Stimulated activated CD4-positive, alpha-beta T cell treated with anti-CD3 and anti-CD28 coated beads, Interleukin-4, amount 100 ng/mL, for 48 hours (primary cell): ENCODE measurements around the gene EDEM3.
"Not testable (repeated sequence)": the region's sequence is repeated elsewhere in the genome, so short reads cannot be mapped to it uniquely, and the experiment has no call there.

Source experiments
- DNase-seq, 2 donors: peaks; one replicate each; pipeline ENCODE4 v3.0.0-alpha.2; 2020; ENCODE audit warnings: low read depth in 2 of 2

Gene EDEM3

DNA sequence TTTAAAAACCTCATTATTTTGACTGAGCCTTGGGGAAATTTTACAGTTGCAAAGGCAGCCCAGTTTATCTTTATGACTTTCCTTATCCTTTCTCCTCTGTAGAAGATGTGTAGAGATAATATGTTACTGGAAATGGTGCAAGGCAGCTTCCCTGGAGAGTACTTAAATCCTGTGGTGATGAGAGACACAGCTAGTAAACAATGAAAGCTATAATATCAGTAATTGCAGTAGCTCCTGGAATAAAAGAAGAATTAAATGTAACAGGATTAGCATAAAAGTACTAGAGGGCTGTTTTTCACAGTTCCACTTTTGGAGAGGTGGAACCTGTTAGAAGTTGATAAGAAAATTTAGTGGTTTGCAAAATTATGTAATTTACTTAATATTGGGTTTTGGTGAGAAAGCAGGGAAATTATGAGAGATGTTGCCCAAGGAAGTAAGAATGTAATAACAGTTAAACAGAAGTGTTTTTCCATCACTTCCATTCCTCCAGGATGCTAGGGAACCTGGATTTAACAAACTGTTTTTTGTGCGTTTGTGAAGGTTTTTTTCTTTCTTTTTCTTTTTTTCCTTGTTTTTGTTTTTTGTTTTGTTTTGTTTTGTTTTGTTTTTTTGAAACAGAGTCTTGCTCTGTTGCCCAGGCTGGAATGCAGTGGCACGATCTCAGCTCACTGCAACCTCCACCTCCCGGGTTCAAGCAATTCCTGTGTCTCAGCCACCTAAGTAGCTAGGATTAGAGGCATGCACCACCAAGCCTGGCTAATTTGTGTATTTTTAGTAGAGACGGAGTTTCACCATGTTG, 15.7 kb upstream of the EDEM3 start:
- DNase-seq: no peak

- no peak for DNase-seq
Measured at GRCh38 chr1:184769241-184769640, 14.6 kb upstream of the EDEM3 start.

DNA sequence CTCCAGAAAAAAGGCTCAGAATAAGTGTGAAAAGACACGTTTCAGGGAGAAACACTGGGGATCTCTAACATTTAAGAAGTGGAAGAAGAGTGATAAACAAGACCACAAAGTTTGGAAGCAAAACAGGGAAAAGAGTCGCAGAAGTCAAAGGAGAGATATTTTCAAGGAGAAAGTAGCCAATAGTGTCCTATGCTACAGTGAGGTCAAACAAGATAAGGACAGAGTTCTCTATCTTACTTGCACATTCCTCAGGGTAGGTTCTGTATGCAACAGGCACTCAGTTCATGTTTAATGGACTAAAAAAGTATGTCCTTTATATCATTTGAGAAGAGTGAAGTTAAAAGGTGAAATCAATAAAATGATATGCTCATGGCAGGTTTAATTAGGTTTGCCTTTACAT, 13.8 kb upstream of the EDEM3 start:
- no peak for DNase-seq

DNA sequence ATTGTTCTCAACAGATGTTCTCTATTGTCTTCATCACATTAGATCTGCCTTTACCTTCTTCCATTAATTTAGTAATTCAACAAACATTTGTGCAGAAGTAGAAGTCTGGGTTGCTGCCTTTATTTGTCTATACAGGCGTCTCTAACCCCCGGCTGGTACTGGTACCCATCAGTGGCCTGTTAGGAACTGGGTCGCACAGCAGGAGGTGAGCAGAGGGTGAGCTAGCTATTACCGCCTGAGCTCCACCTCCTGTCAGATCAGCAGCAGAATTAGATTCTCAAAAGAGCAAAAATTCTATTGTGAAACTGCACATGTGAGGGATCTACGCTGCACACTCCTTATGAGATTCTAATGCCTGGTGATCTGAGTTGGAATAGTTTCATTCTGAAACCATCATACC, 12.9 kb upstream of the EDEM3 start:
- DNase-seq: no peak

GRCh38 chr1:184764483-184764882, 9.8 kb upstream of the EDEM3 start:
- DNase-seq: no peak

DNA sequence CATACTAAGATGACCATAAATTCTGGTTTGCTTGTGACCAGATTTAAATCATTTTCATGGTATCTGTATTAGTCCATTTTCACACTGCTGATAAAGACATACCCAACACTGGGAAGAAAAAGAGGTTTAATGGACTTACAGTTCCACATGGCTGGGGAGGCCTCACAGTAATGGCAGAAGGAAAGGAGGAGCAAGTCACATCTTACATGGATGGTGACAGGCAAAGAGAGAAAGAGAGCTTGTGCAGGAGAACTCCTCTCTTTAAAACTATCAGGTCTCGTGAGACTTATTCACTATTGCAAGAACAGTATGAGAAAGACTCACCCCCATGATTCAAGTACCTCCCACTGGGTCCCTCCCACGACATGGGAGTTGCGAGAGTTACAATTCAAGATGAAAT, 8.9 kb upstream of the EDEM3 start:
- DNase-seq: not testable (repeated sequence)

DNA sequence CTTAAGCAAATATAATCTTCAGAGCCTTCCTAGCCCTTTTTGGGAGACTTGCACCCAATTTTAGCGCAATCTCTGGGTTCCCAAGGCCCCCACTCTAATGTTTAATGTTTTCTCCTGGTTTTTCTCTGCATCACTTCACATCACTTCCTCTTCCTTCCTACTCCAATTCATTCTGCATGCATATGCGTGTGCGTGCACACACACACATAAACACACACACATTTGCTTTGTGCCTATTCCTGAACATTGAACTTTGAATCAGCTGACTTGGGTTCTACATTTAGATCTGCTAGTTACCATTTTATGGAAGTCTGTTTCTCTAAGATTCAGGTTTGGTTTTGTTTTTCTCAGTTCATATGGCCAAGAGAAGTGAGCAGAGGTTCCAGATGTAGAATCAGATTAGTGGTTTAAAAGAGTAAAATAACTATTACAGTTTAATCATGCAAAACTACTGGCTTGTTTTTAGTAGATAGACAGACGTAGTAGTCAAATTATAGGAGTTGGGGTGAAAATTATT, 7.4 kb upstream of the EDEM3 start:
- no peak for DNase-seq

- DNase-seq: no peak
Measured at GRCh38 chr1:184759651-184760050, 5.0 kb upstream of the EDEM3 start.

- no peak for DNase-seq
Measured at GRCh38 chr1:184759112-184759511, 4.5 kb upstream of the EDEM3 start.

DNA sequence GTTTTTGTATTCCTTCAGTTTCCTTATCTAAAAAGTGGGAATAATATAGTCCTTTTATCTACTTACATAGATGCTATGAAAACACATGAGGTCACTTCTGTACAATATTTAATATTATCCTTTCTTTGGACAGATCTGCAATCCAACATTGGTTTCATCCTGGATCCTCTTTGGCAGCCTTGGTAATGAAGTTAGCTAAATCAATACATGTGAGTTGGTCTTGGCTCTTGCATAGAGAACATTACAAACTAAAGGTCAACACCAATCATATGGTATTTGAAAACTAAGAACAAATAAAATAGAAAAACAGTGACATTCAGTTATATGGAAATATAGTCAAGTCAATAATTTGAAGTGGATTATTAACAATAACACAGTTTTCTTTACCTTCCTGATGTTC, 3.2 kb upstream of the EDEM3 start:
- no peak for DNase-seq

DNA sequence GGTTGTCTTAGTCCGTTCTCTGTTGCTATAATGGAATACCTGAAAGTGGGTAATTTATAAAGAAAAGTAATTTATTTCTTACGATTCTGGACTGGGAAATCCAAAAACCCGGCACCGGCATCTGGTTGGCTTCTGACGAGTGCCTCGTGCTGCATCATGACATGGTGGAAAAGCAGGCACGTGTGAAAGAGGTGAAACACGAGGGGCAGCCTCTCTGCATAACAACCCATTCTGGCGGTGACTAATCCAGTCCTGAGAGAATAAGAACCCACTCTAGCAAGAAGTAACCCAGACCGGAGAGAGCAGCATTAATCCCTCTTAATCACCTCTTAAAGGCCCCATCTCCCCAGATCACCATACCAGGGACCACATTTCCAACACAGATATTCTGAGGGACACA, 2.7 kb upstream of the EDEM3 start:
- DNase-seq: no peak

DNA sequence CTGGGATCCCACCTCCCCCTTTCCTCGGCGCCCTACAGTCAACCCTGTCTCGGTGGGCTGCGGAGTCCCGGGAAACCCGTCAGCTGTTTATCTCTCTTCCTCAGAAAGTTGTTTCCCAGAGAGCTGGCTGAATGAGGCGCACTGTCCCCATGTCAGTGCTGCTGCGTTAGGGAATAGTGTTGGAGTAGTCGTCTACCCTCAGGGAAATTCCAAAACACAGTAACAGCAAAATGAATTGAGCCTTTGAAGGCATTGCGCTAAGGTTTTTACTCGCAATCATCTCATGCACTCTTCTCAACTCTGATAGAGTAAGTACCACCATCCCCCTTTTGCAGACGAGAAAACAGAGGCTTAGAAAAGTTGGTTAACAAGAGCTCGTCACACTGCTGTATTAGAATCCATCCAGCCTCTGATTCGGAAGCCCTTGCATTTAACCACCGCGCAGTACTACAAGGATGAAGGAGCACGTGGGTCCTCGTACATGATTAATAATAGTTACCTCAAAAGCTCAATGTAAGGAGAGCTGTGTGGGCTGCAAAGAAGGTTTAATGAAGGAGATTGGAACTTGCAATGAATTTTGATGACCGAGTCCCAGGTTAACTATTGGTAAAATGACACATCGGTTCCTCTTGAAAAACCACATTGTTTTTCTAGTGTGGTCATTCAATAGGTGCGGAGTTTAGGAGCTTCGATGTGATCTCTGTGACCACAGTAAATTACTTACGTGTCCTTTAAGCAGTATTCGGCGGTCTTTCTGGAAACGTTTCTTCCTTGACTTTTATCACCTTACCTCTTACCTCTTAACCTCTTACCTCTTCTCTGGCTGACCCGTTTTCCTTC, 788 bp upstream of the EDEM3 start:
- peak in 1 of 2 donors; percentile 1 for DNase-seq

DNA sequence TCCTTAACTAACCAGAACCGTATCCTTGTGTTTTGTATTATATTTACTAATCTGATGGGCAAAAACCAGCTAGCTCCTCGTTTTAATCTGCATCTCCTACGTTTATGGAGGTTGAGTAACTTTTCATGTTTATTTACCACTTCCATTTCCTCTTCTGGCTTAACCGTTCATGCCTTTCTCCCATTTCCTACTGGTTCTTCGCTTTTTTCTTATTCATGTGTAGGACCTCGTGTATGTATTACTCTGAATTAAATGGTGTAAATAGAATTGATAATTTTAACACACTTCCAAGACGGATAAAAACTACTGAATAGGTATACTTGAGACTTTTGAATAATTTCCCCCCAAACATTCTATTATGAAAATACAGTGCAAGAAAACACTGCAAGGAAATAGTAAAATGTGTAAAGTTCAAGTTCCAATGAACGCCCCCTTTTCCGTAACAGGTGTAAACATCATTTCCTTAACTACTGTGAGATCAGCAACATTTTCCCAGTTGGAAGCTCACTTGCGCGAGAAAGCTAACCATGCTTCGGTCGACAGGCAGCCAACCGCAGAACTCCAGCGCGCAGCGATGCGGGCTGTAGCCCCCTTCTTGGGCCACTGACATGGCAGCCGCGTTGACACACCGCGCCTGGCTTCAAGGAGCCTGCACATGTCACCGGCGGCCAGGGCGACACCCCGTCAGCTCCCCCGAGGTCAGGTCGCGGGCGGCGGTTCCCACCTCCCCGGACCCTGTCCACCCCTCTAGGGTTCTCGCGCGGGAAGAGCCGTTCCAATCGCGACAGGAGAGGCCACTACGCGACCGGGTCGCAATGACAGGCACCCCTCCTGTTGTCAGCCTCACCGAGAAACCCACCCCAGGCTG, 816 bp downstream of the EDEM3 start:
- no peak for DNase-seq

- DNase-seq: no peak
Measured at GRCh38 chr1:184753117-184753516, 1.5 kb downstream of the EDEM3 start.

- DNase-seq: no peak
Measured at GRCh38 chr1:184752656-184753055, 2.0 kb downstream of the EDEM3 start.

GRCh38 chr1:184748740-184749139, 5.9 kb downstream of the EDEM3 start:
- no peak for DNase-seq

DNA sequence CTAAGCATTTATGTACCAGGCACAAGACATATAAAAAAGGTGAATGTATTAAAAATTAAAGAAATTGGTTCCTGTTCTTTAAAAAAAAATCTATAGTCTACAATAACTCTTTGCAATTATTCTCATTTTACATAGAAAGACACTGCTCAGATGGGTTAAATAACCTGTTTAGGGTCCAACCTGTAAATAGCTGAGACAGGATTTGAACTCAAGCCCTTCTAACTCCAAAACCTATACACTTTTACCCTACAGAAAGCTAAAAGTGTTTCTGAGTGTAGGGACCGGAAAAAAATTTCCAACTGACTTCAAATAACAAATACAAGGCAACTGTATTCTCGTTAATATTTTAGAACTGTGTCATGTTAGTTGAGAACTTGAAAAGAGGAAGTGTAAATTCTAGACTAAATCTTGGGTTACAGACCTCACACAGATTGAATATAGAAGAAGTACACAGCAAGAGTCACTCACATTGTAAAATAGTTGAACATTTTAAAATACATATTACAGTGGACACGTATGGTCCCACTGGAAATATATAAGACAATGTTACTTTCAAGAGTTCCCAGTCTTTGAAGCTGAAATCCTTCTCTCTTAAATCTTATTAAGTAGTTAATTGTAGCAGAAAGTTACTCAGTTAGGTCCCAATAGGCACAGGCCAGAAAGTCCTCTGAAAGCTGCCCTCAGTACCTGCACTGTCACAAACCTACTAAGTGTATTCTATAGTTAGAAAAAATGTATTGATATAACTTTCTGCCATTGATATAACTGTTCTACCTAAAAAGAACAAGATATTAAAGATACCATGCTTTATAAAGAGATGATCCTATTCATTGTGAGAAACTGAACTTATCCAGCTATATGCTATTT, 7.3 kb downstream of the EDEM3 start:
- DNase-seq: no peak

DNA sequence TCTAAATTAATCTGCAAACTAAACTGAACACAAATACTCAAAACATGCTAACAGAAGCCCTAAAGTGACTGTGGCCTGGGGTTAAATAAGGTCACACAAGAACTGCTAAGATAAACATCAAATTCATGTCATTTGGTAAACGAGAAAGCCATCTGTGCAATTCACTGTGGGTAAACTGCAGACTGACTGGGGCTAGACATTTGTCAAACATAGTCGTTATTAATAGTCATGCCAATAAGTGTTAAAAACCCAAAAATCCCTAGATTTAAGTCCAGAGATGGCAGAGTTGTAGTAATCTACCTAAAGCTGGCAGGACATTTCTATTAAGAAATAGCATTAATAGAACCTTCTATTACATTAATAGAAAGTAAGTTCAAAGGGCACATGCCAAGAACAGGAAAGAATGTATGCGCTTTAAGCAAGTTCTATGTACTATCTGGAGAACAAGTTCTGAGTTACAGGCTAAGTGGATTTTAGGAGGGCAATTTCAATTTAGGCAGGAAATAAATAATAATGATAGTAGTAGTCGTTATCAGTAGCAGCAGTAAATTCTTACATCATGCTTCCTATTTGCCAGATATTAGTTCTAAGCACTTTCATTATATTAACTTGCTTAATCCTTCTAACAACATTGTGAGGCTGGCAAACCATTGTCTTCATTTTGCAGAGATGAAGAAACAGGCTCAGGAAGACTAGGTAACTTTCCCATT, 8.6 kb downstream of the EDEM3 start:
- no peak for DNase-seq

GRCh38 chr1:184745110-184745509, 9.5 kb downstream of the EDEM3 start:
- no peak for DNase-seq

GRCh38 chr1:184743062-184743756, 11.4 kb downstream of the EDEM3 start:
- DNase-seq: no peak
